T-helper 1 cell treated with Interleukin-12 subunit alpha and Interleukin-12 subunit beta and Interleukin-4 antibody, amounts not matched to agents 30 ng/mL and 1 ng/mL, for 36 hours (primary cell): Measurements from ENCODE around the gene B4GALT6. TPM values are rescaled to one million over a fixed set of nuclear protein-coding genes. Genes with fewer than 3 reads are reported as not detected.
"Not testable (repeated sequence)": the region's sequence is repeated elsewhere in the genome, so short reads cannot be mapped to it uniquely, and the experiment has no call there.

Experiments
- intact Hi-C: fragments of 100-400 bp; cut with micrococcal nuclease; formaldehyde crosslinking; loops from one replicate; pipeline ENCODE4 v1.15.1; 2024
- total RNA-seq: library from RNA; stranded (reverse); gene quantifications from 2 replicates; pipeline ENCODE4 v1.2.3, GENCODE V29; 2022

Gene B4GALT6
- total RNA-seq: 0.54 and 2.0 TPM in 2 replicates

DNA sequence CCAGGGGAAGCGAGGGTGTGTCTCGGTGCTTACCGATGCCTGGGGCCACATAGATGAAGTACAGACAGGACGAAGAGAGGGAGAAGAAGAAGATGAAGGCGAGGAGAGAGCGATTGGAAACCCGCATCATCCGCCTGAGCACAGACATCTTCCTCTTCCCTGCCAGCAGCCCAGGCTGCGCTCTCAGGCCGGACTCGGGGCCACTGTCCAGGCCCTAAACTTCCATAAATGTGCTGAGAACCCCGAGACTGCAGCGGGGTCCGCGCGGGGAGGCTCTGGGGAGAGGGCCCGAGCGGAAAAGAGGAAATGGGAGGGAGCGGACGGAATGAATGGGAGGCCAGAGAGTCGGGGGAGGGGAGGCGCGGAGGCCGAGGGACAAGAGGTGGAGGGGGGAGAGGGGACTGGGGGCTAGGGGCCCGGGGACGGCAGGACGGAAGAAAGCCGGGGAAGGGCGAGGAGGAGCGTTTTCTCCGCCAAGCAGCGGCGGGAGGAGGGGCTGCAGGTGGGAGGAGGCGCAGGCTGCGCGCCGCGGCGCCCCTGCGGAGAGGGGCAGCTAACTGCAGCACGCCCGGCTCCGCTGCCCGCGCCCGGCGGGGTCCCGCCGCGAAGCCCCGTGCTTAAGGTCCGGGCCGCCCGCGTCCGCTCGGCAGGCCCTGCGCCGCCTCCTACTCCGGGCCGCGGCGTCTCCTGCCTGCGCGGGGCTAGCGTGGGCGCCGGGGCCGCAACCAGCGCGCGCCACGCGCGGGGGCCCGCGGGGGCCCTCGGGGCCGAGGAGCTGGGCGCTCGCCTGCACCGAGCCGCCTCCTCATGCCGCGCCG, at the start of gene B4GALT6:
Gene B4GALT6 (minus strand): TSS at position 303 of the 818 bp plus-strand sequence. CDS start 155 bp downstream, at position 148.
- intact Hi-C loops: loop anchor here (1.0 to 5.0 kb wide), 4 partner anchors 38 to 408 kb away; partner anchors contain the start of genes RNF125, RNF138 and TRAPPC8

GRCh38 chr18:31731628-31732027, 47.2 kb upstream of the B4GALT6 start:
- intact Hi-C loops: no loop called here

DNA sequence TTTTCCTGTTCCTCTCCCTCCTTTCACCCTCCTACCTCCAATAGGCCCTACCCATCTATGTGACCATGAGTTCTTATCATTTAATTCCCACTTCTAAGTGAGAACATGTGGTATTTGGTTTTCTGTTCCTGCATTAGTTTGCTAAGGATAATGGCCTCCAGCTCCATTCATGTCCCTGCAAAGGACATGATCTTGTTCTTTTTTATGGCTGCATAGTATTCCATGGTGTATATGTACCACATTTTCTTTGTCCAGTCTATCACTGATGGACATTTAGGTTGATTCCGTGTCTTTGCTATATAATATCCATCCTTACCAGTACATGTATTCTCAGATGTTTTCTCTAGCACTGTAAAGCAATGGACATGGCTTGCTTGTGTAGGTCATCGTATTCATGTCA, 44.8 kb upstream of the B4GALT6 start:
- intact Hi-C loops: not testable (repeated sequence)

GRCh38 chr18:31723990-31724711, 39.8 kb upstream of the B4GALT6 start:
- intact Hi-C loops: loop anchor here (2.0 to 5.0 kb wide), 2 partner anchors 39 to 102 kb away; partner anchors contain the start of gene B4GALT6

DNA sequence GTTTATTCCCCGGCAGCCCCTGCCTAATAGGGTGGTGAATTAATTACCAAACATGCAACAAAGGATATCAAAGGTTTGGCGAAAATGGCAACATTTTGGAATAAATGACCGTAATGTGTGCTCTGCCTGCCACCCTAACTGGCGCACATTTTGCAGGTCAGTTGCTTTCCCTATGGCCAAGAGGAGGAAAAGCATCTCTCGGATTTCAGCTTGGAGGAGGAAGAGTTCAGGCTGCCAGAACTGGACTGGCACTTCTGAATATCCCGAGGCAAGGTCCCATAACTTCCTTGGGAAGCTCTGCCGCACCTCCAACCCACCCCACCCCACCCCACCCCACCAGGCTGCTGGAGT, 39.2 kb upstream of the B4GALT6 start:
- intact Hi-C loops: loop anchor here (2.0 to 5.0 kb wide), 2 partner anchors 39 to 101 kb away; partner anchors contain the start of gene B4GALT6

DNA sequence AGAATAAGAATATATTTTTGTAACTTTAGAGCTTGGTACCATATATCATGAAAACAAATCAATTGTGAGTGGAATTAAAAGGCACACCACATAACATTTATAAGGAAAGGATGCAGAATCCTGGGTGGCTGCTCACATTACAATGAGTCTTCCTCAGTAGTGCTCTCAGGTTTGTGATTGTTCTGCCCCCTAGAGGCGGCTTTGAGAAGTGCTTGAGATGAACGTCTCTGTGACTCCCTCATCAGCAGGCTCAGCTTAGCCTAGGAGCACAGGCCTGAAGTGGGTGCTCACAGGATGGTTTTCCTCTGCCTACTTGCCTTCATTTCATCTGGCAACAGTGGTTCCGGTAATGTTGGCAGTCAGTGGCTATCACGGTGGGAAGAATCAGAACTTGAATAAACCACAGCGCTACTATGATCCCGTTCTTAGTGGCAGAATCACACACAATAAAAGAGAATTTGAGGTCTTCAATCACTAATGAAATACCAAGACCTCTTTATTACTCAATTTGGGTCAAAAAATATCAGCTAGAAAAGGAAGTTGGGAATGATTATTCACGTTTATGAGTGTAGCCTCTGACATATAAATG, 38.1 kb upstream of the B4GALT6 start:
- intact Hi-C loops: loop anchor here (1.0 to 5.0 kb wide), 3 partner anchors 38 to 166 kb away; partner anchors contain the start of gene B4GALT6

DNA sequence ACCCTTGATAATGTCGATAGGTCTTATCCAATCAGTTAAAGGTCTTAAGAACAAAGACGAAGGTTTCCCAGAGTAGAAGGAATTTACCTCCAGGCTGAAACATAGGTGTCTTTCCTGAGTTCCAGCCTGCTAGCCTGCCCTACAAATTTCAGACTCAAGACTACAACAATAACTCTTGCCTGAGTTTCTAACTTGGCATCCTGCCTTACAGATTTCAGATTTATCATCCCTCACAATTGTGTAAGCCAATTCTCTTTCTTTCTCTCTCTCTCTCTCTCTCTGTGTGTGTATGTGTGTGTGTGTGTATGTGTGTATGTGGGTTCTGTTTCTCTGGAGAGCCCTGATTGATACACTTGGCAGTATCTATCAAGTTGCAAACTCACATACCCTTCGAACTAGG, 37.2 kb upstream of the B4GALT6 start:
- intact Hi-C loops: loop anchor here (5.0 kb wide), 1 partner anchor 99 kb away; no protein-coding TSS in a partner anchor

GRCh38 chr18:31720867-31721266, 36.5 kb upstream of the B4GALT6 start:
- intact Hi-C loops: loop anchor here (5.0 kb wide), 1 partner anchor 99 kb away; no protein-coding TSS in a partner anchor

GRCh38 chr18:31719363-31720006, 35.1 kb upstream of the B4GALT6 start:
- intact Hi-C loops: loop anchor here (5.0 kb wide), 1 partner anchor 97 kb away; no protein-coding TSS in a partner anchor

DNA sequence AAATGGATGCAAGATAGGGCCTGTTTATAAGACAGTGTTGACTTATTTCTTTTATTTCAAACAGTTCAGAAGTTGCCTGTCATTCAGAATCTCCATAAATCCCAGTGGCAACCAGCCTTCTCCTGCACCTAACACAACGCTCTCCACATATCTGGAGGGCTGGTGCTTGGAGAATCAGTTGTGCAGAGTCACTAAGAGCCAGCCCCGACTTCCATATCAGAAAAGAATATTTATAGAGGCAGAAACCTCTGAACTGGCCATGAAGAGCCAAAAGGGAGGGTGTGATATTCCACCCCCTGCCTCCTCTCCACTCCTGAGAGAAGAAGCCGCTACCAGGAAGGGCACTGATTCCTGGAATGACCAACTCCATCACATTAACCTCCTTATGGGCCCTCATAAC, 34.0 kb upstream of the B4GALT6 start:
- intact Hi-C loops: no loop called here

DNA sequence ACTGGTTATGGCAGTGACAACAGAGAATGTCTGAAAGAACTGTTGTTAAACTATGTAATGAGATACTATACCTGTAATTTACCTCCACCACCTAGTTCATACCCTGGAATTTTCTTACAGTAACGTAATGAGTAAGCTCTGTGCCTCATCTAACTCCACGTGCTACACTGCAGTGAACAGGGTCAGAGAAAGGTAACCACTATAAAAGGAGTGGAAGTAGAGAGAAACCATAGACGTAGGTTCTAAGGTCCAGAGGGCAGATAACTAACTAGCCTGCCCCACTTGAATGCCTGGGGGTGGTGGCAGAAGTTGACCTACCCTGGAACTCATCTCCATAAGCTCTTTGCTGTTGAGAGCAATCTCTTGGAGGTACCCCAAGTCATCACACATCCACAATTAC, 32.0 kb upstream of the B4GALT6 start:
- intact Hi-C loops: no loop called here

GRCh38 chr18:31711365-31712172, 27.2 kb upstream of the B4GALT6 start:
- intact Hi-C loops: no loop called here

- intact Hi-C loops: no loop called here
These were observed 26.4 kb upstream of the B4GALT6 start for GRCh38 chr18:31710826-31711225.

DNA sequence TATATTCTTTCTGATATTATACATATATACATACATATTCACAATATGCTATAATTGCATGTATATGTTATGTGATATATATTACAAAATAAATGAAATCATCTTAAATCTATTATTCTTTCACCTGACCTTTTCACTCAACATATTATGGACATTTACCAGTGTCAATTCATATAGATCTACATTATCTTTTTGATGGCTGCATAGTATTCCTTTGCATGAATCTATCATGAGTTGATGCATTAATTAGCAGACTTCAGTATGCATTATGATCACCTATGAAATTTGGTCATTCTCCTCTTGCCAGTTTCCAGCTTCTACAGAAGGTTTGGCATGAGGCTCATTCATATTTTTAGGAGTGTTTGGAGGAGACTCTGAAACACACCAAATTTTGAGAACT, 23.4 kb upstream of the B4GALT6 start:
- intact Hi-C loops: no loop called here

DNA sequence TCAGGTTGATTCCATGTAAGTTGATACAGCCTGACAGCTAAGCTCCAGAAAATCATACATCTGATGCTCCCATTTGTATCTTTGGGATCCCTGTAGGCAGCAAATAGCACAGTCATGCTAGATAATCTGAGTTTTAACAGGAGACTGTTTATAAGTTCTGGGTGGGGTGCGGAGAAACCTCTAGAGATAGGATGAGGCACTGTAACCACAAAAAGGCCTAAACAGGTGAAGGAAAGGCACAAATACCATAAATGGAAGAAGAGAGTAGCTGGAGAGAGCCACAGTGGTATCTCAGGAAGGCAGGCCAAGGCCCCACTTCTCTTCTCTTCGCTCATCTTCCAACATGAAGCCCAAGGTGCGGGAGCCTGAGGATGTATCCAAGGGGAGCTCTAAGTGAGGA, 18.1 kb upstream of the B4GALT6 start:
- intact Hi-C loops: no loop called here

- intact Hi-C loops: no loop called here
These were observed 17.4 kb upstream of the B4GALT6 start for GRCh38 chr18:31701744-31702143.

DNA sequence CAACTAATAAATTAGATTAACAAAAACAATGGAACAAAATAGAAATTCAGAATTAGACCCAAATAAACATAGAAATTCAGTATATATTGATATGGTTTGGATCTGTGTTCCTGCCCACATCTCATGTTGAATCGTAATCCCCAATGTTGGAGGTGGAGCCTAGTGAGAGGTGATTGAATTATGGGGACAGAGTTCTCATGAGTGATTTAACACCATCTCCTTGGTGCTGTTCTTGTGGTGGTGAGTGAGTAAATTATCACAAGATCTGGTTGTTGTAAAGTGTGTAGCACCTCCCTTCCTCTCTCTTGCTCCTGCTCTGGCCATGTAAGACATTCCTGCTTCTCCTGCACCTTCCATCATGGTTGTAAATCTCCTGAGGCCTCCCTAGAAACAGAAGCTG, 16.6 kb upstream of the B4GALT6 start:
- intact Hi-C loops: no loop called here

GRCh38 chr18:31697351-31698298, 13.2 kb upstream of the B4GALT6 start:
- intact Hi-C loops: no loop called here

- intact Hi-C loops: no loop called here
These were observed 11.6 kb upstream of the B4GALT6 start for GRCh38 chr18:31695989-31696388.
